Islet precursor cell (in vitro differentiated cells): Measurements from ENCODE around the gene C16orf92.

Experiments
- DNase-seq: peaks from one replicate; pipeline ENCODE4 v3.0.0-alpha.2; 2018

Gene C16orf92

GRCh38 chr16:30022887-30023286 lies at the start of gene C16orf92:
TSS of gene C16orf92 (plus strand) at chr16:30023198. CDS start at chr16:30023341, 143 bp downstream.
- DNase-seq = no peak

DNA sequence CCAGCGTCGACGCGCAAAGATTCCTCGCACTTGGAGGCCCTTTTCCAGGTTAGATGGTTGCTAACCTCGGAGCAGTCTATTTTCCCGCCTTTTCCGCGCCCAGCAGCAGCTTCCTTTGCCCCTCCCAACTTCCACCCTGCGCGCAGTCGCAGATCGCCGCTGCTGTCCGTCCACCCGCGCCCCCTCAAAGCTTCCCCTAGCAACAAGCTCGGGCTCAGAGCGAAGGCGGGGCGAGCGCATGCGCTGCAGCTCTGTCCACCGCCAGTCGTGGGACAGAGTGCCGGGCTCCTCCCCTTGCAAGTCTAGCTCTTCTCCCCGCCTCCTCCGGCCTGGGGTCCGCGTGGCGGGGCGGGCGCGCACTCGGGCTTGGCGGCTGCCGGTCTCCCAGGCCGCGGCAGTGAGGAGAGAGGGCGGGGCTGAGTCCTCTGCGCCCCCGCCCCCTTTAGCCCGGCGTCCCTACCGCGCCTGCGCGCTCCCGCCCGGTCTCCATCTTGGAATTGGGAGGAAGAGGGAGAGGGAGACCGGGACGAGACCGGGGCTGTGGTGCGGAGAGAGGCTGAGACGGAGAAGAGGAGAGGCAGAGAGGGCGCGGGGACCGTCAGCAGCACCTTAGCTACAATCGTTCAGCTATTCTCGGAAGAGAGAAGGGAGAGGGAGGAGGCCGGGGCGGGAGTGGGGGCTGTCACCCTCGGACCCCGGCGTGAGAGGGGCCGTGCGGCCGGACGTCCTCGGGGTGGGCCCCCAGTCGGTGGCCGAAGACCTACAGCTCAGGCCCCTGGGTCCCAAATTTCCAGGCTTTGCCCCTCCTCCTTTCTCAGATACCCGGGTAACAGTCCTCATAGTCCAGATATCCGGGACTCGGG lies 49.4 kb upstream of the C16orf92 start, which contains the start of gene TAOK2:
TAOK2 (plus strand) TSS at position 485 of the 863 bp plus-strand sequence. CDS start 3,905 bp downstream, outside the sequence.
- peak; percentile 100 for DNase-seq

GRCh38 chr16:29974291-29975133 lies 48.5 kb upstream of the C16orf92 start:
- DNase-seq = peak; percentile 54

DNA sequence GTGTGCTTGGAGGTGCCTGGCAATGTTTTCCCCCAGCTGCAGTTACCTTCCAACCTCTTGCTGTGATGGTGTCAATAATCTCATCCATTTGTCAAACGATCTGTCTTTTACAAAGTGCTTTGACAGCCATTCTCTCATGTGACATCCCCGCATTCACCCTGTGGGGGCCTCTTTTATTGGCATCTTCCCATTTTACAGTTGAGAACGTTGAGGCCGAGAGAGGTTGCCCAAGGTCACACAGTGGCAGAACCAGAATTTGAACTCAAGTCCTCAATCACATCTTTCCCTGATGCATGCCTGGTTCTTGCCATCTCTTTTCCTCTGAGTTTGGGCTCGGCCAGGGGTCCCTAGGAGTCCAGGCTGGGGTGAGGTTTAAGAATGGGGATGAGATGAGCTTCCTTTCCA lies 47.9 kb upstream of the C16orf92 start:
- DNase-seq = no peak

DNA sequence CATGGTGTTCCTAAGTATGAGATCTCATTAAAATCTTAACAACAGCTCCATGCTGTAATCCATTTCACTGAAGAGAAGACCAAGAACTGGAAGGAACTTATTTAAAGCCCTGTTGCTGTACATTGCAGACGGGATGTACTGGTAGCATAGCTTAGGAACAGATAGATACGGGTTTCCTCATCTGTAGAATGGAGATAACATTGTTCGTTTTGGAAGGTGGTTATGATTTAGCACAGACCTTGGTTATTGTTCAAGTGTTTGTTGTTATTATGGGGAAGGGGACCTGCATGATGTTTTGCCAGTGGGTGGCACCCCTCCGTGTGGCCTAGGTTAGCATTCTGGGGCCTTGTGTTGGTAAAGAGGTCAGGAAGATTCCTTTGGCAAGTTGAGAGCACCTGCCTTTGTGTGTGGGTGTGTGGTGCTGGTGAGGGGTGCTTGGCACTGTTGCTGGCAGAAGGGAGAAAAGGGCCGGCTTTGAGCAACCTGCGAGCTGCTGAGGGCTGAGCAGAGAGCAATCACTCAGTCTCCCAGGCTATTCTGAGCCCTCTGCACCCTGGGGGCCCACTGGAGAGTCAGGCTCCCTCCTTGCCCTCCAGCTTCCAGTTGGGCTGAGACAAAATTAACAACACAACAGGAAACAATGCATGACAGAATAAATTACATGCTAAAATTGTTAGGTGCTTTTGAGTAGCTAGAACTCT lies 47.0 kb upstream of the C16orf92 start:
- peak; percentile 42 for DNase-seq

- DNase-seq = no peak
Measured at GRCh38 chr16:29977063-29977825, 45.8 kb upstream of the C16orf92 start.

DNA sequence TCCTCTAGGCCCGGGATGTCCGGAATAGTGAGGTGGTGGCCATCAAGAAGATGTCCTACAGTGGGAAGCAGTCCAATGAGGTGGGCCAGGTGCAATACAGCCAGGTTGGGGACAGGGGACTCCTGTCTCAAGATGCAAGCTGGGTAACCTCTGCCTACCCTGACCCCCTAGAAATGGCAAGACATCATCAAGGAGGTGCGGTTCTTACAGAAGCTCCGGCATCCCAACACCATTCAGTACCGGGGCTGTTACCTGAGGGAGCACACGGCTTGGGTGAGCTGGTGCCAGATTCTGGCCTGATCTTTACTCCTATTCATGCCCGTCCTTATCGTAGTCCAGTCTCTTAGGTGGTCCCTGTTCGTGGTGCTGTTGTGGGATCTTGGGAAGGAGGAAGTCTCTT lies 44.9 kb upstream of the C16orf92 start:
- DNase-seq = no peak

GRCh38 chr16:29978564-29979270 lies 44.3 kb upstream of the C16orf92 start:
- no peak for DNase-seq

- no peak for DNase-seq
Measured at GRCh38 chr16:29982560-29983419, 40.2 kb upstream of the C16orf92 start.

GRCh38 chr16:29983420-29984136 lies 39.4 kb upstream of the C16orf92 start:
- no peak for DNase-seq

- DNase-seq = no peak
Measured at GRCh38 chr16:29984137-29984763, 38.7 kb upstream of the C16orf92 start.

GRCh38 chr16:29984764-29985147 lies 38.2 kb upstream of the C16orf92 start:
- DNase-seq = no peak

DNA sequence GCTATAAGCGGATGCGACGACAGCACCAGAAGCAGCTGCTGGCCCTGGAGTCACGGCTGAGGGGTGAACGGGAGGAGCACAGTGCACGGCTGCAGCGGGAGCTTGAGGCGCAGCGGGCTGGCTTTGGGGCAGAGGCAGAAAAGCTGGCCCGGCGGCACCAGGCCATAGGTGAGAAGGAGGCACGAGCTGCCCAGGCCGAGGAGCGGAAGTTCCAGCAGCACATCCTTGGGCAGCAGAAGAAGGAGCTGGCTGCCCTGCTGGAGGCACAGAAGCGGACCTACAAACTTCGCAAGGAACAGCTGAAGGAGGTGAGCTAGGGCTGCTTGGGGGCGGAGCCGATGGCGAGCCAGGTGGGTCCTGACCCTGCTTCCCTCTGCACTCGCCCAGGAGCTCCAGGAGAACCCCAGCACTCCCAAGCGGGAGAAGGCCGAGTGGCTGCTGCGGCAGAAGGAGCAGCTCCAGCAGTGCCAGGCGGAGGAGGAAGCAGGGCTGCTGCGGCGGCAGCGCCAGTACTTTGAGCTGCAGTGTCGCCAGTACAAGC lies 37.7 kb upstream of the C16orf92 start:
- DNase-seq = no peak

DNA sequence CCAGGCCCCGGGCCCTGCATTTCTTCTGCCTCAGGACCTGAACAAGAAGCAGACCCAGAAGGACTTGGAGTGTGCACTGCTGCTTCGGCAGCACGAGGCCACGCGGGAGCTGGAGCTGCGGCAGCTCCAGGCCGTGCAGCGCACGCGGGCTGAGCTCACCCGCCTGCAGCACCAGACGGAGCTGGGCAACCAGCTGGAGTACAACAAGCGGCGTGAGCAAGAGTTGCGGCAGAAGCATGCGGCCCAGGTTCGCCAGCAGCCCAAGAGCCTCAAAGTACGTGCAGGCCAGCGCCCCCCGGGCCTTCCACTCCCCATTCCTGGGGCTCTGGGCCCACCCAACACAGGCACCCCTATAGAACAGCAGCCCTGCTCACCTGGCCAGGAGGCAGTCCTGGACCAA lies 36.8 kb upstream of the C16orf92 start:
- DNase-seq = no peak

- DNase-seq = no peak
Measured at GRCh38 chr16:29986931-29987330, 36.1 kb upstream of the C16orf92 start.

- DNase-seq = no peak
Measured at GRCh38 chr16:29987371-29988085, 35.5 kb upstream of the C16orf92 start.

- DNase-seq = no peak
Measured at GRCh38 chr16:29988346-29989075, 34.5 kb upstream of the C16orf92 start.
